H1 (cell line): ENCODE measurements around the gene SNX30. TPM values are rescaled to one million over a fixed set of nuclear protein-coding genes. Genes with fewer than 3 reads are reported as not detected.

ENCODE experiments used
- CREB1 ChIP-seq: IDR thresholded peaks from 2 replicates; pipeline ENCODE4 v1.6.1; 2012; ENCODE audit warnings: inconsistent platforms
- RFX5 ChIP-seq: IDR thresholded peaks from 2 replicates; pipeline ENCODE4 v1.6.1; 2011; ENCODE audit warnings: low read depth, low read length, improper control_type of control experiment, borderline replicate concordance
- RXRA ChIP-seq: IDR thresholded peaks from 2 replicates; pipeline ENCODE4 v1.6.1; 2011; ENCODE audit warnings: low read depth, mild to moderate bottlenecking, low read length, moderate library complexity; ENCODE audit not compliant: insufficient read depth
- TAF7 ChIP-seq: optimal IDR thresholded peaks from 2 replicates; pipeline ENCODE3; 2011; ENCODE audit warnings: low read depth, mild to moderate bottlenecking, inconsistent platforms, low read length, moderate library complexity, borderline replicate concordance
- TBP ChIP-seq: IDR thresholded peaks from 2 replicates; pipeline ENCODE4 v1.6.1; 2011; ENCODE audit warnings: low read depth, low read length, improper control_type of control experiment
- polyA plus RNA-seq, 7 experiments: library from polyadenylated mRNA; depleted of rRNA in 3 of 7; stranded (reverse) in 5 of 7; unstranded in 2 of 7; fragments of >200 nt in 5 of 7; fragments of 200-250 nt in 2 of 7; gene quantifications; 1 replicate in 5 of 7; 2 replicates in 1 of 7; 4 replicates in 1 of 7; pipeline versions ENCODE4 v1.2.1 to v1.2.3, GENCODE V29; 2011 to 2013; ENCODE audit warnings: missing spikeins in 2 of 7, mixed read lengths in 2 of 7
- total RNA-seq: library from RNA; stranded (reverse); fragmentation: NEBNext Ultra II Directional; extraction: Animal tissue kit (Norgen Biotek cat#: 25700); gene quantifications from 2 replicates; pipeline ENCODE4 v1.2.1, GENCODE V29; 2021

Gene SNX30
- total and polyA plus RNA-seq, 2 of the 8 experiments (the other 6 are each of a cell fraction or from before 2014, with no cell fraction given) = 4.0 to 12.2 TPM

- TF ChIP-seq TAF7 (no peak), RXRA (no peak), TBP (no peak), CREB1 (no peak), RFX5 (no peak)
Observed at GRCh38 chr9:112860451-112860850, 109.9 kb downstream of the SNX30 start (continued).
